Fibroblast of the aortic adventitia (primary cell): Measurements from ENCODE around the gene IRAK2. TPM values are rescaled to one million over a fixed set of nuclear protein-coding genes. Genes with fewer than 3 reads are reported as not detected.
"Not testable (repeated sequence)": the region's sequence is repeated elsewhere in the genome, so short reads cannot be mapped to it uniquely, and the experiment has no call there.

Experiments used
- DNase-seq: peaks from one replicate; pipeline ENCODE4 v3.0.0-alpha.2; 2010; ENCODE audit warnings: low read depth
- H3K4me3 ChIP-seq: 2 replicates; pipeline ENCODE4 v1.5.1; 2011; ENCODE audit warnings: low read depth, mild to moderate bottlenecking, control low read depth, low read length, moderate library complexity
- total RNA-seq: library from RNA; depleted of rRNA; stranded (reverse); fragments of >200 nt; gene quantifications from 2 replicates; pipeline ENCODE4 v1.2.3, GENCODE V29; 2012; ENCODE audit warnings: low replicate concordance
- TF ChIP-seq, protein P1 (sequence below): IDR thresholded peaks from 2 replicates; pipeline ENCODE4 v1.5.1; 2011; ENCODE audit warnings: mild to moderate bottlenecking, low read length, control low read depth, inconsistent platforms; ENCODE audit not compliant: insufficient read depth

IRAK2 gene
- total RNA-seq, 1 donor, result 9.1 TPM

DNA sequence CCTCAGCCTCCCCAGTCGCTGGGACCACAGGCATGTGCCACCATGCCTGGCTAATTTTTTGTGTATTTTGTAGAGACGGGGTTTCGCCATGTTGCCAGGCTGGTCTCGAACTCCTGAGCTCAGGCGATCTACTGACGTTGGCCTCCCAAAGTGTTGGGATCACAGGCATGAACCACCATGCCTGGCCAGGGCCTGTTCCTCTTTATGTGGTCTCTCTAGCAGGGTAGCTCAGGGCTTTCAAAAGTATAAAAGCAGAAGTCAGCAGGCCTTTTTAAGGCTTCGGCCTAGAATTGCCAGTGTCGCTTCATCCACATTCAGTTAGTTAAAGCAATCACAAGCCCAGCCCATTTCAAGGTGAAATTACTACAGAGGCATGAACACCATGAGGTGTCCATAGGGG, 15.5 kb upstream of the IRAK2 start:
- no peak overlapping the region for H3K4me3 ChIP-seq
- TF ChIP-seq, protein P1, sequence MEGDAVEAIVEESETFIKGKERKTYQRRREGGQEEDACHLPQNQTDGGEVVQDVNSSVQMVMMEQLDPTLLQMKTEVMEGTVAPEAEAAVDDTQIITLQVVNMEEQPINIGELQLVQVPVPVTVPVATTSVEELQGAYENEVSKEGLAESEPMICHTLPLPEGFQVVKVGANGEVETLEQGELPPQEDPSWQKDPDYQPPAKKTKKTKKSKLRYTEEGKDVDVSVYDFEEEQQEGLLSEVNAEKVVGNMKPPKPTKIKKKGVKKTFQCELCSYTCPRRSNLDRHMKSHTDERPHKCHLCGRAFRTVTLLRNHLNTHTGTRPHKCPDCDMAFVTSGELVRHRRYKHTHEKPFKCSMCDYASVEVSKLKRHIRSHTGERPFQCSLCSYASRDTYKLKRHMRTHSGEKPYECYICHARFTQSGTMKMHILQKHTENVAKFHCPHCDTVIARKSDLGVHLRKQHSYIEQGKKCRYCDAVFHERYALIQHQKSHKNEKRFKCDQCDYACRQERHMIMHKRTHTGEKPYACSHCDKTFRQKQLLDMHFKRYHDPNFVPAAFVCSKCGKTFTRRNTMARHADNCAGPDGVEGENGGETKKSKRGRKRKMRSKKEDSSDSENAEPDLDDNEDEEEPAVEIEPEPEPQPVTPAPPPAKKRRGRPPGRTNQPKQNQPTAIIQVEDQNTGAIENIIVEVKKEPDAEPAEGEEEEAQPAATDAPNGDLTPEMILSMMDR, result no peak
- DNase-seq, result no peak

GRCh38 chr3:10150987-10151386, 13.7 kb upstream of the IRAK2 start:
- no peak for DNase-seq
- no peak overlapping the region for H3K4me3 ChIP-seq
- TF ChIP-seq, protein P1, result no peak

- DNase-seq, result no peak
- H3K4me3 ChIP-seq, result no peak overlapping the region
- TF ChIP-seq, protein P1, result no peak
Observed at GRCh38 chr3:10154335-10155122, 10.2 kb upstream of the IRAK2 start.

DNA sequence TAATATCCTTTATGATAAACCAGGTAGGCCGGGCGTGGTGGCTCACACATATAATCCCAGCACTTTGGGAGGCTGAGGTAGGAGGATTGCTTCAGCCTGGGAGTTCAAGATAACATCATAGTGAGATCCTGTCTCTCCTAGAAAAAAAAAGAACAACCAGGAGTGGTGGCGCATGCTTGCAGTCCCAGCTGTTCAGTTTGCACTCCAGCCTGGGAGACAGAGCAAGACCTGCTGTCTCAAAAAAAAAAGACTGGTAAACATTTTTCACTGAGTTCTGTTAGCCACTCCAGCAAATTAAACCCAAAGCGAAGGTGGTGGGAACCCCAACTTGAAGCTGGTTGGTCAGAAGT, 9.6 kb upstream of the IRAK2 start:
- H3K4me3 ChIP-seq, result no peak overlapping the region
- no peak for DNase-seq
- TF ChIP-seq, protein P1, result no peak

DNA sequence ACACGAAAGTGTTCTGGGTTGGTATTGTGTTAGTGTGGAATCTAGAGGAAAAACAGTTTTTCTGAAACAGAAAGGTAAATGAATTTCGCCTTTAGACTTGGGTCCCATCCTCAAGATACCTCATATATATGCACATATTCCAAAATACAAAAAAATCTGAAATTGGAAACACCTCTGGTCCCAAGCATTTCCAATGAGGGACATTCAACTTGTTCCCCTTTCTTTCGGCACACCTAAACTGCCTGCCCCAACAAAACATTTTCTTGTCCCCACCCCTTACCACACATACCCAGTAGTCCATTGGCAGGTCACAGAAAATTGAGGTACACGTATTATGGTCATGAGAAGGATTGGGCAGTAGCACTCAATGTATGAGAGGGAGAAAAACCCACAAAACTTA, 9.1 kb upstream of the IRAK2 start:
- TF ChIP-seq, protein P1, result no peak
- DNase-seq, result no peak

DNA sequence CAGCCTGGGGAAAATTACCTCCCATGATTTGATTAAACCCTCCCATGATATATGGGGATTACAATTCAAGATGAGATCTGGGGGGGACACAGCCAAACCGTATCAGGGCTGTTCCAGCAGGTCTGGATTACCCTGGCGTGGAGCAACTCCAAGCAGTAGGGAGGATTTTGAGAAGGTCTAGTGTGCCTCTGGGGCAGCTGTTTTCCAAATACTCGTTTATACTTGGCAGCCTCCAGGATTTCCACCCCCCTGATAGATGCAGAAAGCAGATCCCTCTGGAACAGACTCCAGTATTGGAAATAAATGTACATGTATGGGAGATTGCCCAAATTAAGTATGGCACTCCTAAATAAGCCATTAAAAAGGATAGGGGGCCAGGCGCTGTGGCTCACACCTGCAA, 7.7 kb upstream of the IRAK2 start:
- no peak overlapping the region for H3K4me3 ChIP-seq
- no peak for DNase-seq
- TF ChIP-seq, protein P1, result no peak

More for the DNA sequence above, 9.1 kb upstream of the IRAK2 start:
- no peak overlapping the region for H3K4me3 ChIP-seq

GRCh38 chr3:10158555-10158954, 6.2 kb upstream of the IRAK2 start:
- DNase-seq, H3K4me3 ChIP-seq: not testable (repeated sequence)
